Pulmonary artery endothelial cell (primary cell): Measurements from ENCODE around the gene BEND6. TPM values are rescaled to one million over a fixed set of nuclear protein-coding genes. Genes with fewer than 3 reads are reported as not detected.

Experiments used
- total RNA-seq: library from RNA; depleted of rRNA; stranded (reverse); fragments of >200 nt; gene quantifications from 2 replicates; pipeline ENCODE4 v1.2.3, GENCODE V29; 2014

Gene BEND6
- total RNA-seq, 1 donor from 2014 or later = 1.2 TPM

Other genes starting within 250 kb of the BEND6 start
- gene KIAA1586, start 91.6 kb downstream of the BEND6 start, total RNA-seq = 13.1 and 18.5 TPM in 2 replicates
- 54.4 and 56.1 TPM in 2 replicates for gene ZNF451, start 135.1 kb downstream of the BEND6 start, total RNA-seq
- 4.0 and 12.2 TPM in 2 replicates for gene BAG2, start 217.2 kb downstream of the BEND6 start, total RNA-seq